ENCODE results near the gene MMEL1.

MMEL1 gene

GRCh38 chr1:2642560-2643413, 10.0 kb upstream of the MMEL1 start:
- DNase-seq = peak; percentile 84 to 92 (median 87)

DNA sequence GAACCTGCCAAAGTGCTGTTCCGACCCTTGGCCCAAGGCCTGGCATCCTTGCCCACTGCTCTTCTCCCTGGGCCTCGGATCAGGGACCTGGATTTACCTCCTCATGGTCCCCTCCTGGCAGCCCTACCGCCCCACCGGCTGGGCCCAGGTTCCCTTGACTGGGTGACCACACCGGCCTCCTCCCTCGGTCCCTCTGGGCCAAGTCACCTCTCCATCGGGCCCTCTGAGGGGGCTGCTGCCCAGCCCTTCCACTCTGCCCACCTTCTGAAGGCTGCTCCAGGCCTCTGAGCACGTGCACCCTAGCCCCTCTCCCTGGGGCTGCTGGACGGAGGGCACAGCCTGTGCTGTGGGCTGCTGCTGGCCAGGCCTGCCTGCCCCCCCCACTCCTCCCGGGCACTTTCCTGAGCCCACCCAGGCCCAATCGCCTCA, 9.3 kb upstream of the MMEL1 start:
- DNase-seq = no peak

- DNase-seq = no peak
These were observed 8.7 kb upstream of the MMEL1 start for GRCh38 chr1:2641381-2642130.

GRCh38 chr1:2640626-2641025, 7.8 kb upstream of the MMEL1 start:
- no peak for DNase-seq

DNA sequence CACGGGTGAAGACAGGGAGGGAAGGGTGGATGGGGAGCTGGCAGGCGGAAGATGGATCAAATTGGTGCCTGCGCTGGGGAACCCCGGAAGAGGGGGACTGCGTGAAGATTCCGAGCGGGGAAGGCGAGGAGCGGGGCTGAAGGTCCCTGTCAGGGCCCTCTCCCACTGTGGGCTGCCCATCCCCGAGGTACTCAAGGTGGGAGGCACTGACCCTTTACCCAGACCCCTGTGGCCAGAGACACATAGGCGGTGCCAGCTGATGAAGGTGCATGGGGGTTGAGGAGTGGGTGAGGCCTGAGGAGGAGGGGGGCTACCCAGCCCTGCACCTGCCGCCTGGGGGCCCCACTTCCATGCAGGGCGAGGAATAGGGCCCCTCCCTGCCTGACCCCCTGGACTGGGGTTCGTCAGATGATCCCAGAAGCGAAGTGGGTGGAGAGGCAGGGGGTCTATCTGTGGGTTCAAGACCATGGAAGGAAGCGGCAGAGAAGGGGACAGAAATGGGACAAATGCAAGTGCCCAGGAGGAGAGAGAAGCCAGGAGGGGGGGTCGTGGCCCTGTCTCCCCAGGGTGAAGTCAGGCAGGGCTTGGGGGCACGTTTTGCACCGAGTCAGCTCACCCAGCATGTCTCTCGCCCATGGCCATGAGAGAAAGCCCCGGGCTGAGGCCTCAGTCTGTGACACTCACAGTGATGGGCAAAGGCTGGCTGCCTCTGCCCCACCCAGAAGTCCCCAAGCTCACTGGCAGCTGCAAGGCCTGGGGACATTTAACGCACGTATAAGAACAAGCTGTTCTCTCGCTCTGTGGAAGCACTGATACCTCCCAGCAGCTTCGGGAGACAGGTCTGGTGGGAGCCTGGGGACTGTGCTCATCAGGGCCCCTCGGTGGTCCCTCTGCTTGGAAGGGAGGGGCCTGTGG, 7.0 kb upstream of the MMEL1 start:
- DNase-seq = no peak

- no peak for DNase-seq
These were observed 6.4 kb upstream of the MMEL1 start for GRCh38 chr1:2639203-2639602.

DNA sequence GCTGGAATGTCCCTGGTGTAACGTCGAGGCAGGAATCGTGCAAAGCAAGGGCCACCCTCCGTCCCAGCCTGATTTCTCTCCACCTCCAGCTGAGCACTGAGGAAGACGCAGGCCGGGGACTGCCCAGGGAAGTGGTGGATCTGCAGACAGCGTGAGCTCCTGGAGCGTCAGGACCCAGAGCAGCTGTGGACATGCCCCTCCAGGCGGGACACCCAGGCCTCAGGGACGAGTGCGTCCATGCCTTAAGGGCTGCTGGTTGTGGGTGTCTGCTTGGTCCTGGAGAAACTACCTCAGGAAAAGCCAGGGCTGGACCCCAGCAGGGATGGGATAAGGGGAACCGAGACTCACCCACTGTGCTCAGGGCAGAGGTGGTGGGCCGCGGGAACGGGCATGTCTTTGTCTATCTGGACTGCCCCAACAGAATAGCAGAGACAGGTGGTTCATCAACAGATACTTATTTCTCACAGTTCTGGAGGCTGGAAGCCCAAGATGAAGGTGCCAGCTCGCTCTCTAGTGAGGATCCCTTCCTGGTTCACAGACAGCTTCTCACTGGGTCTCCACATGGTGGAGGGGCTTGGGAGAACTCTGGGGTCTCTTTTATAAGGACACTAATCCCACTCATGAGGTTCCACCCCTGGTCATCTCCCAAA, 5.8 kb upstream of the MMEL1 start:
- DNase-seq = no peak

GRCh38 chr1:2637442-2638145, 4.8 kb upstream of the MMEL1 start:
- no peak for DNase-seq

GRCh38 chr1:2636733-2637132, 3.9 kb upstream of the MMEL1 start:
- no peak for DNase-seq

- DNase-seq = no peak
These were observed 2.7 kb upstream of the MMEL1 start for GRCh38 chr1:2635361-2636010.

- no peak for DNase-seq
These were observed 1.2 kb upstream of the MMEL1 start for GRCh38 chr1:2633936-2634491.

- no peak for DNase-seq
These were observed 635 bp upstream of the MMEL1 start for GRCh38 chr1:2633366-2633935.

- no peak for DNase-seq
These were observed 775 bp downstream of the MMEL1 start for GRCh38 chr1:2632051-2632430.

GRCh38 chr1:2631136-2632050, 1.4 kb downstream of the MMEL1 start:
- no peak for DNase-seq

GRCh38 chr1:2630498-2631135, 2.2 kb downstream of the MMEL1 start:
- DNase-seq = no peak

DNA sequence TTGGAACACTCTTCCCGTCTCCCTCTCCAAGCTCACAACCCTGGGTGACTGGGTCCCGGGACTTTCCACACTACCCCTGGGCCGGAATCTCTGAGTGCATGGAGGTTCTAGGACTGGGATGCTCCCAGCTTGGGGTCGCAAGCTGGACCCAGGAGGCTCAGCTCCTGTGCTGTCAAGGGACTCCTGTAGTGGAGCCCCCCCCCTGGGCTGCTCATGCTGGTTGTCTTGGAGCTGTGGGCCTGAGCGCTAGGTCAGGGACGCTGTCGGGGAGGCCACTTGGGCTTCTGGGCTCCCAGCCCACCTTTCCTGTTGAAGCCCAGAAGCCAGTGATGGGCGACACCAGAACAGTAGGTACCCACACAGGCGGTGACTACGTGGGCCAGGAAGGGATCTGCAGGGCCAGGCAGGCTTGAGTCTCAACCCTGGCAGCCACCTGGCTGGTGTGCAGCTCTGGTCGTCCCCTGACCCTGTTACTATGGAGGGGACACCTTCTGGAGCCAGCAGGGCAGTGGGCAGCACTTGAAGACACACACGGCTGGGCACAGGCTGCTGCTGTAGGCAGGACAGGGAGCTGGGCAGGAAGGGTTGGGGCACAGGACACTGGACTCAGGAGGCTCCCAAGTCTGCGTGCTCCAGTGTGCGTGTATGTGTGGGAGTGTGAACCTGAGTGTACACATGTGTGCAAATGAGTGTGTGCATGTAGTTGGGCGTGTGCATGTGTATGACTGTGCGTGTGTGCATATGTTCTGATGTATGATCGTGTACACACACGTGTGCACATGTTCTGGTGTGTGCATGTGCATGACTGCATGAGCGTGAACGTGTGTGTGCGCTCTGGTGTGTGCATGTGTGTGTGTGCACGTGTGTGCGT, 3.0 kb downstream of the MMEL1 start:
- DNase-seq = no peak

GRCh38 chr1:2628933-2629626, 3.7 kb downstream of the MMEL1 start:
- no peak for DNase-seq

All from activated CD4-positive, CD25-positive, alpha-beta regulatory T cell (primary cell).